H9 (cell line): ENCODE measurements around the gene PRKAR2B. TPM values are rescaled to one million over a fixed set of nuclear protein-coding genes. Genes with fewer than 3 reads are reported as not detected.

Experiments
- DNase-seq: peaks from one replicate; pipeline ENCODE4 v3.0.0-alpha.2; 2017
- H2AFZ ChIP-seq: one replicate; pipeline ENCODE4 v1.6.1; 2013; ENCODE audit warnings: mild to moderate bottlenecking, low read length, control low read depth, moderate library complexity
- H2AK5ac ChIP-seq: 2 replicates; pipeline ENCODE4 v1.6.1; 2013; ENCODE audit warnings: low read length, control low read depth, mixed read lengths; ENCODE audit not compliant: insufficient read length
- H2BK120ac ChIP-seq: one replicate; pipeline ENCODE4 v1.6.1; 2013; ENCODE audit warnings: low read depth, mild to moderate bottlenecking, low read length, control low read depth, inconsistent platforms; ENCODE audit not compliant: poor library complexity, severe bottlenecking
- H2BK12ac ChIP-seq: 2 replicates; pipeline ENCODE4 v1.6.1; 2013; ENCODE audit warnings: low read length, control low read depth, mixed read lengths, low read depth; ENCODE audit not compliant: insufficient read length
- H2BK15ac ChIP-seq: 2 replicates; pipeline ENCODE4 v1.6.1; 2013; ENCODE audit warnings: low read depth, low read length, control low read depth
- H2BK20ac ChIP-seq: one replicate; pipeline ENCODE4 v1.6.1; 2013; ENCODE audit warnings: low read depth, mild to moderate bottlenecking, low read length, control low read depth, inconsistent platforms; ENCODE audit not compliant: poor library complexity, severe bottlenecking
- H2BK5ac ChIP-seq: 2 replicates; pipeline ENCODE4 v1.6.1; 2013; ENCODE audit warnings: low read length, control low read depth, mixed read lengths; ENCODE audit not compliant: insufficient read length
- H3K14ac ChIP-seq: 2 replicates; pipeline ENCODE4 v1.6.1; 2013; ENCODE audit warnings: low read length, control low read depth; ENCODE audit not compliant: insufficient read depth
- H3K18ac ChIP-seq: 2 replicates; pipeline ENCODE4 v1.6.1; 2013; ENCODE audit warnings: low read depth, mild to moderate bottlenecking, mixed read lengths, low read length, control low read depth; ENCODE audit not compliant: insufficient read length
- H3K23ac ChIP-seq: 2 replicates; pipeline ENCODE4 v1.6.1; 2013; ENCODE audit warnings: low read length, control low read depth, mixed read lengths, low read depth; ENCODE audit not compliant: insufficient read length
- H3K23me2 ChIP-seq: 2 replicates; pipeline ENCODE4 v1.6.1; 2013; ENCODE audit warnings: low read depth, mild to moderate bottlenecking, mixed read lengths, low read length, control low read depth; ENCODE audit not compliant: insufficient read length, poor library complexity, severe bottlenecking
- H3K27ac ChIP-seq: 2 replicates; pipeline ENCODE4 v1.5.1; 2013; ENCODE audit warnings: low read length, control low read depth, mixed read lengths, low read depth; ENCODE audit not compliant: insufficient read length
- H3K27me3 ChIP-seq: 2 replicates; pipeline ENCODE4 v1.6.1; 2013; ENCODE audit warnings: low read length, control low read depth, inconsistent platforms; ENCODE audit not compliant: insufficient read depth
- H3K4ac ChIP-seq: 2 replicates; pipeline ENCODE4 v1.6.1; 2013; ENCODE audit warnings: low read depth, mild to moderate bottlenecking, control low read depth, inconsistent platforms, low read length, moderate library complexity
- H3K4me1 ChIP-seq: 2 replicates; pipeline ENCODE4 v1.6.1; 2013; ENCODE audit warnings: low read length, control low read depth, inconsistent platforms; ENCODE audit not compliant: insufficient read depth
- H3K4me2 ChIP-seq: 2 replicates; pipeline ENCODE4 v1.6.1; 2013; ENCODE audit warnings: low read length, control low read depth, mixed read lengths; ENCODE audit not compliant: insufficient read length, insufficient read depth
- H3K56ac ChIP-seq: 2 replicates; pipeline ENCODE4 v1.6.1; 2013; ENCODE audit warnings: low read depth, mild to moderate bottlenecking, mixed read lengths, low read length, control low read depth; ENCODE audit not compliant: insufficient read length
- H3K79me1 ChIP-seq: 2 replicates; pipeline ENCODE4 v1.6.1; 2013; ENCODE audit warnings: low read depth, mild to moderate bottlenecking, moderate library complexity, low read length, control low read depth, inconsistent platforms; ENCODE audit not compliant: insufficient read depth, poor library complexity, severe bottlenecking
- H3K79me2 ChIP-seq: 2 replicates; pipeline ENCODE4 v1.6.1; 2013; ENCODE audit warnings: low read length, control low read depth, inconsistent platforms; ENCODE audit not compliant: insufficient read depth
- H3K9ac ChIP-seq: 2 replicates; pipeline ENCODE4 v1.6.1; 2013; ENCODE audit warnings: low read length, control low read depth, mixed read lengths; ENCODE audit not compliant: insufficient read length; ENCODE audit errors: extremely low read depth
- H3K9me3 ChIP-seq: one replicate; pipeline ENCODE4 v1.6.1; 2013; ENCODE audit warnings: low read depth, low read length, inconsistent platforms; ENCODE audit not compliant: control insufficient read depth
- H3T11ph ChIP-seq: one replicate; pipeline ENCODE4 v1.6.1; 2013; ENCODE audit warnings: mild to moderate bottlenecking, low read length, control low read depth, inconsistent platforms
- H4K20me1 ChIP-seq: one replicate; pipeline ENCODE4 v1.6.1; 2013; ENCODE audit not compliant: control insufficient read depth, insufficient read length, insufficient read depth
- H4K5ac ChIP-seq: 2 replicates; pipeline ENCODE4 v1.6.1; 2013; ENCODE audit warnings: low read depth, mild to moderate bottlenecking, mixed read lengths, low read length, control low read depth; ENCODE audit not compliant: insufficient read length
- H4K8ac ChIP-seq: replicated peaks from 2 replicates; pipeline ENCODE4 v1.6.1; 2013; ENCODE audit warnings: low read length, control low read depth, mixed read lengths, low read depth; ENCODE audit not compliant: insufficient read length
- H4K91ac ChIP-seq: 2 replicates; pipeline ENCODE4 v1.6.1; 2013; ENCODE audit warnings: low read depth, mild to moderate bottlenecking, moderate library complexity, mixed read lengths, low read length, control low read depth; ENCODE audit not compliant: insufficient read length
- H3K27ac Mint-ChIP-seq, 3 experiments: 2 replicates in 2 of 3; 3 replicates in 1 of 3; pipeline ENCODE4 v1.8.0; 2020 to 2021; ENCODE audit warnings: mixed read lengths in 3 of 3, mild to moderate bottlenecking in 1 of 3, moderate library complexity in 1 of 3
- H3K27me3 Mint-ChIP-seq: 2 replicates; pipeline ENCODE4 v1.8.0; 2021; ENCODE audit warnings: low read depth, mild to moderate bottlenecking, moderate library complexity, mixed read lengths
- H3K36me3 Mint-ChIP-seq, 3 experiments: 2 replicates in 2 of 3; 3 replicates in 1 of 3; pipeline ENCODE4 v1.8.0; 2020 to 2021; ENCODE audit warnings: low read depth in 3 of 3, mixed read lengths in 3 of 3; ENCODE audit not compliant: insufficient read depth in 1 of 3
- H3K4me1 Mint-ChIP-seq, 2 experiments: 2 replicates each; pipeline ENCODE4 v1.8.0; 2020; ENCODE audit warnings: mixed read lengths in 2 of 2
- H3K4me3 Mint-ChIP-seq, 2 experiments: 2 replicates in 1 of 2; 3 replicates in 1 of 2; pipeline ENCODE4 v1.8.0; 2020 to 2021; ENCODE audit warnings: mild to moderate bottlenecking in 2 of 2, mixed read lengths in 2 of 2, moderate library complexity in 1 of 2
- H3K9me3 Mint-ChIP-seq, 2 experiments: 2 replicates in 1 of 2; 3 replicates in 1 of 2; pipeline ENCODE4 v1.8.0; 2020; ENCODE audit warnings: mild to moderate bottlenecking in 2 of 2, mixed read lengths in 2 of 2, moderate library complexity in 1 of 2
- WGBS: extraction: QIAGEN DNeasy Blood & Tissue Kit; methylation state at CpG from one replicate; pipeline ENCODE4 v1.1.7; 2013; ENCODE audit warnings: missing lambda C conversion rate, low lambda C conversion rate, mixed read lengths; ENCODE audit not compliant: insufficient read length; ENCODE audit errors: extremely low coverage; 5-methylcytosine and 5-hydroxymethylcytosine counted together
- total RNA-seq: library from RNA; stranded (reverse); gene quantifications from 2 replicates; pipeline ENCODE4 v1.2.1, GENCODE V29; 2021
- TF ChIP-seq, protein P1 (sequence below): fragments of 200-600 bp; sonication (generic); conservative IDR thresholded peaks from 3 replicates; pipeline ENCODE4 v1.8.0; 2021; ENCODE audit warnings: antibody characterized with exemption, mild to moderate bottlenecking

Gene PRKAR2B
- total RNA-seq, 1 experiment from 2014 or later = 16.6 TPM

GRCh38 chr7:106994833-106995232, 49.7 kb upstream of the PRKAR2B start:
- Histone ChIP-seq H2AK5ac (no peak overlapping the region), H2BK120ac (no peak overlapping the region), H2BK12ac (no peak overlapping the region), H4K5ac (no peak overlapping the region), H4K8ac (no peak overlapping the region), H4K20me1 (no peaks in the 10 kb centered on the region), H3K23ac (no peak overlapping the region), H3K4ac (no peak overlapping the region), H3K9me3 (no peaks in the 10 kb centered on the region), H3K79me2 (no peaks in the 10 kb centered on the region), H3K27me3 (no peaks in the 10 kb centered on the region), H3K56ac (no peak overlapping the region), H3K27ac (no peak overlapping the region), H2AFZ (no peak overlapping the region), H4K91ac (no peak overlapping the region), H3T11ph (no peak overlapping the region), H3K9ac (no peak overlapping the region), H3K4me1 (no peaks in the 10 kb centered on the region), H3K23me2 (no peaks in the 10 kb centered on the region), H2BK5ac (no peak overlapping the region), H3K18ac (no peak overlapping the region), H3K14ac (no peak overlapping the region), H2BK20ac (no peak overlapping the region), H2BK15ac (no peak overlapping the region), H3K4me2 (no peak overlapping the region), H3K79me1 (no peaks in the 10 kb centered on the region)
- H3K4me3 Mint-ChIP-seq = no peak overlapping the region
- no peaks in the 10 kb centered on the region for H3K4me1 Mint-ChIP-seq
- no peak for DNase-seq
- H3K27me3 Mint-ChIP-seq = peaks cover 4% of the 10 kb centered on the region
- no peaks in the 10 kb centered on the region; a peak in 2 of 7 replicates for H3K36me3 Mint-ChIP-seq
- no CpG with 5 or more reads among the region's 7 CpGs for WGBS
- no peaks in the 10 kb centered on the region for H3K9me3 Mint-ChIP-seq
- H3K27ac Mint-ChIP-seq = no peak overlapping the region
- TF ChIP-seq, protein P1, sequence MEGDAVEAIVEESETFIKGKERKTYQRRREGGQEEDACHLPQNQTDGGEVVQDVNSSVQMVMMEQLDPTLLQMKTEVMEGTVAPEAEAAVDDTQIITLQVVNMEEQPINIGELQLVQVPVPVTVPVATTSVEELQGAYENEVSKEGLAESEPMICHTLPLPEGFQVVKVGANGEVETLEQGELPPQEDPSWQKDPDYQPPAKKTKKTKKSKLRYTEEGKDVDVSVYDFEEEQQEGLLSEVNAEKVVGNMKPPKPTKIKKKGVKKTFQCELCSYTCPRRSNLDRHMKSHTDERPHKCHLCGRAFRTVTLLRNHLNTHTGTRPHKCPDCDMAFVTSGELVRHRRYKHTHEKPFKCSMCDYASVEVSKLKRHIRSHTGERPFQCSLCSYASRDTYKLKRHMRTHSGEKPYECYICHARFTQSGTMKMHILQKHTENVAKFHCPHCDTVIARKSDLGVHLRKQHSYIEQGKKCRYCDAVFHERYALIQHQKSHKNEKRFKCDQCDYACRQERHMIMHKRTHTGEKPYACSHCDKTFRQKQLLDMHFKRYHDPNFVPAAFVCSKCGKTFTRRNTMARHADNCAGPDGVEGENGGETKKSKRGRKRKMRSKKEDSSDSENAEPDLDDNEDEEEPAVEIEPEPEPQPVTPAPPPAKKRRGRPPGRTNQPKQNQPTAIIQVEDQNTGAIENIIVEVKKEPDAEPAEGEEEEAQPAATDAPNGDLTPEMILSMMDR = no peak
